Coronary artery (tissue), 2 donors: ENCODE data around the gene TBXA2R.
"Not testable (repeated sequence)": the region's sequence is repeated elsewhere in the genome, so short reads cannot be mapped to it uniquely, and the experiment has no call there.

Source experiments
- DNase-seq: peaks from one replicate; pipeline ENCODE4 v3.0.0-alpha.2; 2017; ENCODE audit warnings: low spot score
- H3K27ac ChIP-seq, 2 donors: fragments of 200-600 bp; sonication (generic); one replicate each; pipeline ENCODE4 v1.5.1; 2016 to 2019
- H3K4me3 ChIP-seq: fragments of 200-600 bp; sonication (generic); 2 replicates; pipeline ENCODE4 v1.5.1; 2016; ENCODE audit warnings: mild to moderate bottlenecking, moderate library complexity
- CTCF ChIP-seq: fragments of 200-600 bp; sonication (generic); IDR thresholded peaks from one replicate; pipeline ENCODE4 v1.5.1; 2019; ENCODE audit warnings: antibody characterized with exemption

TBXA2R gene

GRCh38 chr19:3651684-3652083 lies 45.0 kb upstream of the TBXA2R start:
- no peak for TF ChIP-seq CTCF
- DNase-seq, result no peak
- Histone ChIP-seq H3K27ac (no peak overlapping the region), H3K4me3 (no peak overlapping the region)

- DNase-seq, result no peak
- no peak overlapping the region for H3K4me3 ChIP-seq
- H3K27ac ChIP-seq, result no peak overlapping the region
- no peak for TF ChIP-seq CTCF
These were observed 43.2 kb upstream of the TBXA2R start for GRCh38 chr19:3649888-3650287.

DNA sequence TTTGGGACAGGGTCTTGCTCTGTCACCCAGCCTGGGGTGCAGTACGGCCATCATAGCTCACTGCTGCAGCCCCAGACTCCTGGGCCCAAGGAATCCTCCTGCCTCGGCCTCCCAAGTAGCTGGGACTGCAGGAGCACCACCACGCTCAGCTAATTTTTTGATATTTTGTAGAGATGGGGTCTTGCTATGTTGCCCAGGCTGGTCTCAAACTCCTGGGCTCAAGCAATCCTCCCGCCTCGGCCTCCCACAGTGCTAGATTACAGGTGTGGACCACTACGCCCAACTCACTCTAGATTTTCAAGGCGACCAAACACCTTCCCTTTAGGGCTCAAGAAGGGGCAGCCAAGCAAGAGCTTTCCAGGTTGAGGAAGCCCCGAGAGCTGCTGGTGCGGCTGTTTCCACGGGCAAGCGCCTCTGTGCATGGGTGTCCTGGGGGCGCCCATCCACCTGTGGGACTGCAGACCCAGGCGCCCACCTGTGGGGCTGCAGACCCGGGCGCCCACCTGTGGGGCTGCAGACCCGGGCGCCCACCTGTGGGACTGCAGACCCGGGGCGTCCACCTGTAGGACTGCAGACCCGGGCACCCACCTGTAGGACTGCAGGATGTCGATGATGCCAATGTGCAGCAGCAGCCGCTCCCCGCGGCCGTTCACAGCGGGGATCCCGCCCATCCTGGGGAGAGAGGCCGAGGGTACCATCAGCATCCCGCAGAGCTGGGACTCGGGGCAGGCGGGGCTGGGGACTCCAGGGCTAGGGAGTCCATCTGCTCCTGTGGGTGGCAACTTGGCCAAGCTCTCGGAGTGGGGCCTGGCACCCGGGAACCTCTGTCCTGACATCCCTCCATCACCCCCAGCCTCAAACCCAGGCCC lies 41.6 kb upstream of the TBXA2R start:
- TF ChIP-seq CTCF, result no peak
- Histone ChIP-seq H3K27ac (no peak overlapping the region), H3K4me3 (no peak overlapping the region)
- no peak for DNase-seq

DNA sequence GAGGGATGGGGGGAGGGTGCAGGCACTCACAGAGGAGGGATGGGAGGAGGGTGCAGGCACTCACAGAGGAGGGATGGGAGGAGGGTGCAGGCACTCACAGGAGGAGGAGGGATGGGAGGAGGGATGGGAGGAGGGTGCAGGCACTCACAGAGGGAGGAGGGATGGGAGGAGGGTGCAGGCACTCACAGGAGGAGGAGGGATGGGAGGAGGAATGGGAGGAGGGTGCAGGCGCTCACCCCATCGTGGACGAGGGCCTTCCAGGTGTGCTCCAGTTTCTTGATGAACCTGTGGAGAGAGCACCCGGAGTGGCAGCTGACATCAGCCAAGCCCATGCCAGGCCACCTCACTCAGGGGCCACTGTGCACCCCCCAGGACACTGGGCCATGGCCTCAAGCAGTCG lies 40.4 kb upstream of the TBXA2R start:
- H3K4me3 ChIP-seq, DNase-seq: not testable (repeated sequence)

GRCh38 chr19:3646336-3647092 lies 39.8 kb upstream of the TBXA2R start:
- Histone ChIP-seq H3K4me3 (no peak overlapping the region), H3K27ac (no peak overlapping the region)
- DNase-seq, result no peak
- TF ChIP-seq CTCF, result no peak

More for the DNA sequence above, 40.4 kb upstream of the TBXA2R start:
- H3K27ac ChIP-seq, result not testable (repeated sequence)

DNA sequence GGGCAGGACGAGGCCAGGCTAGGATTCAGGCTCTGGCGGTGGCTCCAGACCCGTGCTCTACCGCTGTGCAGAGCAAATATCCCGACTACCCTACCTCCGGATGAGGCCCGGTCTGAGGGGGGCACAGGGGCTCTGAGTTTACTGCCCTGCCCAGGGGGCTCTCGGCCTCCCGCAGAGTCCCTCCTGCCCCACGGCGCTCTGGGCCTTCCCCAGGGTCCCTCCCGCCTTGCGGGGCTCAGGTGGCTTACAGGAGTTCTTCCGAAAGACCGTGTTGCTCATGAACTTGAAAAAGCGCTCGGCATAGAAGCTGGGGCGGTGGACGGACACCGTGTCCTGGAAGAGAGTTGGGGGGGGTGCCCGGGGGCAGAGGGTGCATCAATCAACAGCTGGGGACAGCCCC lies 39.1 kb upstream of the TBXA2R start:
- H3K4me3 ChIP-seq, result no peak overlapping the region
- no peak for TF ChIP-seq CTCF
- no peak overlapping the region for H3K27ac ChIP-seq
- DNase-seq, result no peak

GRCh38 chr19:3645067-3645396 lies 38.4 kb upstream of the TBXA2R start:
- no peak for TF ChIP-seq CTCF
- no peak overlapping the region for H3K27ac ChIP-seq
- H3K4me3 ChIP-seq, result no peak overlapping the region
- no peak for DNase-seq
